Nephron progenitor cell (in vitro differentiated cells): Measurements from ENCODE around the gene EXOC4.

Source experiments
- DNase-seq: peaks from one replicate; pipeline ENCODE4 v3.0.0; 2021
- H3K27ac Mint-ChIP-seq: 2 replicates; pipeline ENCODE4 v1.8.0; 2021; ENCODE audit warnings: mild to moderate bottlenecking, moderate library complexity, mixed read lengths
- H3K27me3 Mint-ChIP-seq: 2 replicates; pipeline ENCODE4 v1.8.0; 2021; ENCODE audit warnings: mild to moderate bottlenecking, low read depth, mixed read lengths; ENCODE audit not compliant: poor library complexity
- H3K36me3 Mint-ChIP-seq: 2 replicates; pipeline ENCODE4 v1.8.0; 2021; ENCODE audit warnings: low read depth, mixed read lengths
- H3K4me1 Mint-ChIP-seq: 2 replicates; pipeline ENCODE4 v1.8.0; 2021; ENCODE audit warnings: mixed read lengths
- H3K4me3 Mint-ChIP-seq: 2 replicates; pipeline ENCODE4 v1.8.0; 2021; ENCODE audit warnings: mild to moderate bottlenecking, moderate library complexity, mixed read lengths
- H3K9me3 Mint-ChIP-seq: 2 replicates; pipeline ENCODE4 v1.8.0; 2021; ENCODE audit warnings: mild to moderate bottlenecking, moderate library complexity, mixed read lengths
- CTCF ChIP-seq: fragments of 200-600 bp; sonication (generic); IDR thresholded peaks from 2 replicates; pipeline ENCODE4 v1.5.0; 2021; ENCODE audit warnings: antibody characterized with exemption

The EXOC4 gene

GRCh38 chr7:133761443-133761842 is 508.6 kb downstream of the EXOC4 start:
- Mint-ChIP-seq H3K9me3 (no peaks in the 10 kb centered on the region), H3K36me3 (no peaks in the 10 kb centered on the region), H3K4me1 (peaks cover 5% of the 10 kb centered on the region), H3K27me3 (no peaks in the 10 kb centered on the region), H3K27ac (no peak overlapping the region), H3K4me3 (no peak overlapping the region)
- no peak for DNase-seq
- TF ChIP-seq CTCF, result no peak

- no peaks in the 10 kb centered on the region for H3K36me3 Mint-ChIP-seq
- no peaks in the 10 kb centered on the region for H3K9me3 Mint-ChIP-seq
Measured at GRCh38 chr7:133763076-133763640, 510.3 kb downstream of the EXOC4 start.

DNA sequence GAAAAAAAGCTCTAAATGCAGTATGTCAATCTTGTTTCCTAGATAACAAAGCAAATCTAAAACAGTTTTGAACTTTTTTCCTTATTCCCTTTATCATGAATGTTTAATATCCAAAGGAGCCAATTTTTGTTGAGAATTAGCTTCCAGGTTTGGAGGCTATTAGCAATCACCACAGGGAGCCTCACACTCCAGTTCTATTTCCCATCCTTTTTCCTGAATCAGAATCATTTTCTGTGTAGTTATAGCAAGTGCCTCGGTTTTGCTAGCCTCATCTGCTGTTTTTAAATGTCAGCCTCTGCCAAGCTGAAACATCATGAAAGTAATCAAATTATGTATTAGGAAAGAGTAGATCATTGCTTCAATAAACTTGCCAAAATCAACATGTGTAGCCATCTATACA is 516.8 kb downstream of the EXOC4 start:
- Mint-ChIP-seq H3K27me3 (no peaks in the 10 kb centered on the region), H3K9me3 (no peaks in the 10 kb centered on the region), H3K4me3 (no peak overlapping the region), H3K27ac (no peak overlapping the region), H3K4me1 (no peaks in the 10 kb centered on the region), H3K36me3 (no peaks in the 10 kb centered on the region)
- no peak for DNase-seq
- no peak for TF ChIP-seq CTCF

More at GRCh38 chr7:133763076-133763640, 510.3 kb downstream of the EXOC4 start:
- no peak overlapping the region for H3K4me3 Mint-ChIP-seq
- H3K27me3 Mint-ChIP-seq, result no peaks in the 10 kb centered on the region
- no peak for TF ChIP-seq CTCF
- no peak overlapping the region for H3K27ac Mint-ChIP-seq
- no peak for DNase-seq
- H3K4me1 Mint-ChIP-seq, result no peaks in the 10 kb centered on the region

DNA sequence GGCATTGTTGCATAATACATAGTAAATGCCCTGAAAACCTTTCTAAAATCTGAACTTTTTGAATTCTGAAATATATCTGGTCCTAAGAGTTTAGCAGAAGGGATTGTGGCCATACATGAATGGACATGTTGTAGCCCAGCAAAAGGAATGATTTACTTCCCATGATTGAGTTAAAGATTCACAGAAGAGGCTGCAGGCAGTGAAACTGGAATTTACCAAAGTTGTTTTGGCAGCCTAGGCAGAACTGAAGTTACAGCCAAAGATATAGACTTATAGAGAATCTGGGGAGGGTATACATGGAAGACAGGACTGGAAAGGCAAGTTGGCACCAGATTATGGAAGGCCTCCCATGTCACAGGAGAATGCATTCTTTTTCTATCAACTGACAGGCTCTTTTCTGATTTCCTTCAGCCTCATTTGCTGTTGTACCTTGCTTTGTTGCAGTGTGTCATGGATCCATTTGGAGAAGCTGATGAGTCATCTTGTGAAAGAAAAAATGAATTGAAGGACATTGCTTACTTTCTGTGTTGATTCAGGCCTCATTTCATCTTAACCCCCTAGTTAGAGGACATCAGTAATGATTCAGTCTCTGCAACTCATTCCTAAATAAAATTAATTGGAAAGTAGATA is 518.1 kb downstream of the EXOC4 start:
- no peak overlapping the region for H3K4me3 Mint-ChIP-seq
- H3K36me3 Mint-ChIP-seq, result no peaks in the 10 kb centered on the region
- H3K4me1 Mint-ChIP-seq, result no peaks in the 10 kb centered on the region
- no peak for TF ChIP-seq CTCF
- no peaks in the 10 kb centered on the region for H3K9me3 Mint-ChIP-seq
- H3K27me3 Mint-ChIP-seq, result no peaks in the 10 kb centered on the region
- no peak overlapping the region for H3K27ac Mint-ChIP-seq
- no peak for DNase-seq

GRCh38 chr7:133771788-133772419 is 519.0 kb downstream of the EXOC4 start:
- DNase-seq, result no peak
- Mint-ChIP-seq H3K4me3 (no peak overlapping the region), H3K9me3 (no peaks in the 10 kb centered on the region), H3K27ac (no peak overlapping the region), H3K4me1 (no peaks in the 10 kb centered on the region), H3K27me3 (no peaks in the 10 kb centered on the region), H3K36me3 (no peaks in the 10 kb centered on the region)
- TF ChIP-seq CTCF, result no peak

- no peaks in the 10 kb centered on the region for H3K36me3 Mint-ChIP-seq
- H3K4me3 Mint-ChIP-seq, result no peak overlapping the region
- H3K27ac Mint-ChIP-seq, result no peak overlapping the region
- no peaks in the 10 kb centered on the region for H3K4me1 Mint-ChIP-seq
- no peak for TF ChIP-seq CTCF
- H3K27me3 Mint-ChIP-seq, result no peaks in the 10 kb centered on the region
- DNase-seq, result no peak
- H3K9me3 Mint-ChIP-seq, result no peaks in the 10 kb centered on the region
Measured at GRCh38 chr7:133773601-133774000, 520.7 kb downstream of the EXOC4 start.
